OCI-LY1 (cell line): Measurements from ENCODE around the gene BCL2L13.

ENCODE experiments used
- CTCF ChIP-seq: fragments of 200-600 bp; sonication (generic), shearing (Covaris generic); IDR thresholded peaks from 2 replicates; pipeline ENCODE4 v1.5.1; 2017; ENCODE audit warnings: mild to moderate bottlenecking, antibody characterized with exemption, low read length, moderate library complexity, mixed read lengths
- EZH2 ChIP-seq: fragments of 200-600 bp; sonication (generic), shearing (Covaris generic); IDR thresholded peaks from 2 replicates; pipeline ENCODE4 v1.8.0; 2017; ENCODE audit warnings: borderline replicate concordance, mixed run types, mild to moderate bottlenecking, antibody characterized with exemption, low read length, moderate library complexity, mixed read lengths

DNA sequence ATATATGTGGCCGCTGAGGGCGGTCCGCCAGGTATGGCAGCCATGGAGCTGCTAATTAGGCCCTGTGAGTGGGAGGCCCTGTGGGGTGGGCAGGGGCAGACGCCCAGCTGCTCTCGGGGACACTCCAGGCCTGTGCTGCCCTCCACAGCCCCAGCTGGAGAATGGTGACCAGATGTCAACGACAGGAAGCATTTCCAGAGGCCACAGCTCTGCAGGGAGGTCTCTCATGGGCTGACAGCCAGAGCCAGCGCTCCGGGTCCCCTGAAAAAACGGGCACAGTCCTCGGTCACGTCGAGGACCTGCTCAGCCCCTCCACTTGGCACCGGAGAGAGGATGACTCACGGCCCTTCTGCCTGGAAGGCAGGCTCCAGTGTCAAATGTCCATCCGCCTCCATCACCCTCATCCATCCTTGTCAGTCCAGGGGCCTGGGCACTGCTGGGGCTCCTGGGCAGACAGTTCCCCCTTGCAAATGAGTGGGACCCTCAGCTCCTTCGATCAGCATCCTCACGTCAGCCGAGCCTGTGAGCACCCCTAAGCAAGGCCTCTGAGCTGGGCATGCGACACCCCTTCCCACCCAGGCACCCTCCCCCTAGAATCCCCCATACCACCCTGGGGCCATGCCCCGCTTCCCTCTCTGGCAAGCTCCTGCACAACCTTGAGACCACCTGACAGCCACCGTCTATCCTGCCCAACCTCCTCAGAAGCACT is 133.8 kb downstream of the BCL2L13 start:
- TF ChIP-seq CTCF (no peak), EZH2 (no peak)
